ENCODE measurements around the gene COL4A5.

DNA sequence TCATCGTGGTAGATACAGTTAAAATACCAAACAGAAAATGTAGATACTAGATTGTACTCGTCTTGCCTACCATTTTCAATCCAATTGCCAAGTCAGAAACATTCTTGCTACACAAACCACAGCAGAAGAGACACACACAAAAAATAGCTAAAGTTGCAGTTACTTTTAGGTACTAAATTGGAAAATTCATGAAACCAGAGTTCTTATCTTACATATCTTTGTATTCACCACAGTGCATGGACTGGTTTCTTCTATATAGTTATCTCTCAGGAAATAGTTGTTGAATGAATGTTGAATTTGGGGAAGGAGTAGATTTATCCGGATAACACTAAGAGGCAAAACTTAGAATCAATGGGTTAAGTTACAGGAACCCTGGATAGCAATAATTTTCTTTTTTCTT lies 14.2 kb downstream of the COL4A5 start:
- TF ChIP-seq, protein P1, sequence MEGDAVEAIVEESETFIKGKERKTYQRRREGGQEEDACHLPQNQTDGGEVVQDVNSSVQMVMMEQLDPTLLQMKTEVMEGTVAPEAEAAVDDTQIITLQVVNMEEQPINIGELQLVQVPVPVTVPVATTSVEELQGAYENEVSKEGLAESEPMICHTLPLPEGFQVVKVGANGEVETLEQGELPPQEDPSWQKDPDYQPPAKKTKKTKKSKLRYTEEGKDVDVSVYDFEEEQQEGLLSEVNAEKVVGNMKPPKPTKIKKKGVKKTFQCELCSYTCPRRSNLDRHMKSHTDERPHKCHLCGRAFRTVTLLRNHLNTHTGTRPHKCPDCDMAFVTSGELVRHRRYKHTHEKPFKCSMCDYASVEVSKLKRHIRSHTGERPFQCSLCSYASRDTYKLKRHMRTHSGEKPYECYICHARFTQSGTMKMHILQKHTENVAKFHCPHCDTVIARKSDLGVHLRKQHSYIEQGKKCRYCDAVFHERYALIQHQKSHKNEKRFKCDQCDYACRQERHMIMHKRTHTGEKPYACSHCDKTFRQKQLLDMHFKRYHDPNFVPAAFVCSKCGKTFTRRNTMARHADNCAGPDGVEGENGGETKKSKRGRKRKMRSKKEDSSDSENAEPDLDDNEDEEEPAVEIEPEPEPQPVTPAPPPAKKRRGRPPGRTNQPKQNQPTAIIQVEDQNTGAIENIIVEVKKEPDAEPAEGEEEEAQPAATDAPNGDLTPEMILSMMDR (conservative IDR thresholded peaks at IDR 0.05; ENCODE audit: low read depth, low read length): no peak
- TF ChIP-seq EZH2 (IDR thresholded peaks at IDR 0.05; ENCODE audit: borderline replicate concordance, low read depth, low read length, poor library complexity, severe bottlenecking): no peak
